Measurements from ENCODE around the gene FXR2. TPM values are rescaled to one million over a fixed set of nuclear protein-coding genes. Genes with fewer than 3 reads are reported as not detected.
A peak's percentile ranks its signal among the peaks of the same experiment; 100 is the strongest.

FXR2 gene
- total and polyA plus RNA-seq, 8 donors: 30.6 to 47.5 (median 37.0) TPM

GRCh38 chr17:7561028-7561575 lies 53.6 kb downstream of the FXR2 start:
- Histone ChIP-seq H3K27me3 (no peaks in the 10 kb centered on the region), H3K4me1 (peaks cover 44 to 75% of the 10 kb centered on the region in 2 donors), H3K27ac (peak overlapping the region; percentile 93 to 97), H3K4me3 (peak overlapping the region; percentile 82 to 83), H3K9me3 (no peaks in the 10 kb centered on the region), H3K36me3 (peaks cover 0 to 39% of the 10 kb centered on the region in 2 donors)
- peak; percentile 78 for ATAC-seq
- peak; percentile 79 to 86 for TF ChIP-seq CTCF (IDR thresholded peaks at IDR 0.05)
- DNase-seq: peak; percentile 85 to 97 (median 92)
- intact Hi-C loops (cut with DNase I): loop anchor here in 1 of 2 donors (5.0 kb wide), 2 partner anchors 49 to 204 kb away; partner anchors contain the start of gene TMEM95

- peak; percentile 34 for ATAC-seq
- H3K27me3 ChIP-seq: no peaks in the 10 kb centered on the region
- H3K4me1 ChIP-seq: peaks cover 44 to 79% of the 10 kb centered on the region in 2 donors
- H3K9me3 ChIP-seq: no peaks in the 10 kb centered on the region
- peaks cover 0 to 32% of the 10 kb centered on the region in 2 donors for H3K36me3 ChIP-seq
- peak overlapping the region; percentile 93 to 97 for H3K27ac ChIP-seq
- intact Hi-C loops (cut with DNase I): loop anchor here in 1 of 2 donors (5.0 kb wide), 2 partner anchors 48 to 203 kb away; partner anchors contain the start of gene TMEM95
- H3K4me3 ChIP-seq: peak overlapping the region; percentile 82 to 83
- TF ChIP-seq CTCF (IDR thresholded peaks at IDR 0.05): peak; percentile 38 to 66
- peak in 2 of 4 donors; percentile 64 to 65 for DNase-seq
These were observed 54.3 kb downstream of the FXR2 start for GRCh38 chr17:7560172-7561027.

- peak; percentile 10 for ATAC-seq
- peak in 1 of 4 donors; percentile 65 for DNase-seq
- Histone ChIP-seq H3K9me3 (no peaks in the 10 kb centered on the region), H3K27me3 (no peaks in the 10 kb centered on the region), H3K27ac (peak overlapping the region; percentile 93 to 97), H3K4me1 (peaks cover 44 to 77% of the 10 kb centered on the region in 2 donors), H3K36me3 (peaks cover 0 to 23% of the 10 kb centered on the region in 2 donors), H3K4me3 (peak overlapping the region; percentile 36 to 82)
- no peak for TF ChIP-seq CTCF (IDR thresholded peaks at IDR 0.05)
- intact Hi-C loops (cut with DNase I): loop anchor here in 1 of 2 donors (5.0 kb wide), 2 partner anchors 47 to 202 kb away; partner anchors contain the start of gene TMEM95
These were observed 55.2 kb downstream of the FXR2 start for GRCh38 chr17:7559320-7560171.

GRCh38 chr17:7558544-7559319 lies 56.0 kb downstream of the FXR2 start, which contains the start of gene TNFSF13:
TSS of gene TNFSF13 (plus strand) at chr17:7558750. CDS start at chr17:7559040, 290 bp downstream.
- Histone ChIP-seq H3K27me3 (no peaks in the 10 kb centered on the region), H3K4me3 (peak within 1 kb of the TSS; percentile 36 to 82), H3K27ac (peak within 1 kb of the TSS; percentile 93 to 97), H3K36me3 (peaks cover 0 to 15% of the 10 kb centered on the region in 2 donors), H3K4me1 (peaks cover 44 to 74% of the 10 kb centered on the region in 2 donors), H3K9me3 (no peaks in the 10 kb centered on the region)
- TF ChIP-seq CTCF (IDR thresholded peaks at IDR 0.05): no peak
- ATAC-seq: peak; percentile 19
- intact Hi-C loops (cut with DNase I): no loop called here
- DNase-seq: peak in 2 of 4 donors; percentile 63 to 88

Data from left lung (tissue), 10 donors.